GM19372 (cell line): Measurements from ENCODE around the gene MLX.
"Not testable (repeated sequence)": the region's sequence is repeated elsewhere in the genome, so short reads cannot be mapped to it uniquely, and the experiment has no call there.

Source experiments
- ATAC-seq: cut with Tn5 transposase; IDR thresholded peaks from one replicate; pipeline ENCODE4 v1.9.1; 2021; ENCODE audit warnings: mild to moderate bottlenecking, low read depth, moderate library complexity; ENCODE audit not compliant: unreplicated experiment

Gene MLX

DNA sequence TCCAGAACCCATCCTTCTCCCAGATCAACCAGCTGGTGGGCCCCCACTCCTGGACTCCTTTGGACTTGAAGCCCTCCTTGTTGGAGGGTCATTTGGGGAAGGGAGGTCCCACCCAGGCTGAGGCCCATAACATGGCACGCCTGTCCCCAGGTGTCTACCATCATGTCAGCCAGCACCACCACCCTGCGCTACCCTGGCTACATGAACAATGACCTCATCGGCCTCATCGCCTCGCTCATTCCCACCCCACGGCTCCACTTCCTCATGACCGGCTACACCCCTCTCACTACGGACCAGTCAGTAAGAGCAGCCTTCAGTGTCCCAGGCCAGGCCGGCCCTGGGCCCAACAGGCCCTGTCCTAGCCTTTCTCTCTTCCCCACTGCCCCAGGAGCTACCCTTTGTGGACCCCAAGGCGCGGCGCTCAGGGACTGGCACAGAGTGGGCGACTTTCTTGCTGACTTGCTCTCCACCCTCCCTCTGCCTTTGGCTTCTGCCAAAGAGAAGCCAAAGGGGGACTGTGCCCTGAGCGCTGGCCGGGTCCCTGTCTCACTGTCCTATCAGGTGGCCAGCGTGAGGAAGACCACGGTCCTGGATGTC, 46.9 kb downstream of the MLX start:
- no peak for ATAC-seq

DNA sequence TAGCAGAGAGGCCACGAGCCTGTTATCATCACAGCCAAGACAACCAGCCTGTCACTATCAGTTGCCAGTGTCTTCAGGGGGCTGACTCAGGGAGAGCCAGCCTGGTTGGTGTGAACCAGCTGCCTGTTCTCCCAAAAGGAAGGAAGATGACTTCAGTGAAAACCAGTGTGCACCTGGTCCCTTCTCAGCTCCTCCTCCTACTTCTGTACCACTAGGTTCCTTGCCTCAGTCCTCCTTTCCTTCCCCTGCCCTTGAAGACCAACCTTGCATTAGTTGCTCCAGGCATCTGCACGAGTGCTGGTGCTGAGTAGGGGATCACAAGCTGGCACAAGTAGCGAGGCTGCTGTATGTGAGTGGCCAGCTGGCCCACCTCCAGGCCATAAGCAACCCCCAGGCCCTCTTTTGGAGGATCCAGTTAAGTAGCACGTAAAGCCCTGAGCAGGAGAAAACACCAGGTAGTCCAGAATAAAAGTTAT, 51.1 kb downstream of the MLX start:
- no peak for ATAC-seq

DNA sequence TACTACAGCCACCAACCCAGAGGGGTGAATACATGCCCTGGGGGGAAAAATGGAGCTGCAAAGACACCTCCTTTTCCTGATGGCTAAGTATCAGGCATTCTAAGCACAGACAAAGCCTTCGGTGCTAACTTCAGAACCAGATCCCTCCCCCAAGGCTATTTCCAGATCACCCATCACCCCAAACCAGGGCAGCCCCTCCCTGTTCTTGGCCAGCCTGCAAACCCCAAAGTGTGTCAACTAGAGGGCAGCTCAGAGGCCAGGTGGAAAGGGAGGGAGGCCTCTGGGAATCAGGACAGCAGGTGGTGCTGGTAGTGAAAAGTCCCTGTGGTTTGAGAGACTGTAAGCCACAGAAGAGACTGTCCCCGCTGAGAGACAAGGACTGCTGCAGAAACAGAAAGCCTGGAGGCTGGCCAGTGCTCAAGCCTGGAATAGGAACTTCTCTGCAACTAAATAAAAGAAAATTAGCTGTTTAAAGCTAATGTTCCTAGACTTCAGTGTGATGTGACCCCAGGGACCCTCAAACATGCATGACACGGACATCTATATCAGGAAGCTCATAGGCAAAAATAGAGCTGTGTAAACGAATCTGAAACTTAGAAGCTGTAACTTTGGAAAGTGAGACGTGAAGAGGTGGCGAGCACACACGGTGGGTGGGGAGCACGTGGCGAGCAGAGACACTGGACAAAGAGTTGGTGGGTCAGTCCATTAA, 51.7 kb downstream of the MLX start:
- peak; percentile 75 for ATAC-seq

DNA sequence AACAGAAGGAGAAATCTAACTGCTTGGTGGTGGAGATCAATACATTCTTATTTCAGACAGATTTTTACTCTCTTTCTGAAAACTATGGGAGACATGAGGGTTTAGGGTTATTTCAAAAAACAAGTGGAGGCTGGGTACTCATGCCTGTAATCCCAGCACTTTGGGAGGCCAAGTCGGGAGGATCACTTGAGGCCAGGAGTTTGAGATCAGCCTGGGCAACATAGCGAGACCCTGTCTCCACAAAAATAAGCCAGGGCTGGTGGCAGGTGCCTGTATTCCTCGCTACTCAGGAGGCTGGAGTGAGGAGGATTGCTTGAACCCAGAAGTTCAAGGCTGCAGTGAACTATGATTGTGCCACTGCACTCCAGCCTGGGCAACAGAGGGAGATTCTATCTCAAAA, 55.1 kb downstream of the MLX start:
- ATAC-seq: not testable (repeated sequence)
